SKM-1 treated with dmso at 0.1 percent for 144 hours (cell line): Measurements from ENCODE around the gene KIF26A.

Experiments used
- DNase-seq: peaks from one replicate; lab custom pipeline; 2025; ENCODE audit not compliant: unreplicated experiment; lab: John Stamatoyannopoulos, UW

The KIF26A gene

GRCh38 chr14:104156142-104156541 lies 17.8 kb downstream of the KIF26A start:
- no peak for DNase-seq

GRCh38 chr14:104157016-104157928 lies 18.9 kb downstream of the KIF26A start:
- no peak for DNase-seq

DNA sequence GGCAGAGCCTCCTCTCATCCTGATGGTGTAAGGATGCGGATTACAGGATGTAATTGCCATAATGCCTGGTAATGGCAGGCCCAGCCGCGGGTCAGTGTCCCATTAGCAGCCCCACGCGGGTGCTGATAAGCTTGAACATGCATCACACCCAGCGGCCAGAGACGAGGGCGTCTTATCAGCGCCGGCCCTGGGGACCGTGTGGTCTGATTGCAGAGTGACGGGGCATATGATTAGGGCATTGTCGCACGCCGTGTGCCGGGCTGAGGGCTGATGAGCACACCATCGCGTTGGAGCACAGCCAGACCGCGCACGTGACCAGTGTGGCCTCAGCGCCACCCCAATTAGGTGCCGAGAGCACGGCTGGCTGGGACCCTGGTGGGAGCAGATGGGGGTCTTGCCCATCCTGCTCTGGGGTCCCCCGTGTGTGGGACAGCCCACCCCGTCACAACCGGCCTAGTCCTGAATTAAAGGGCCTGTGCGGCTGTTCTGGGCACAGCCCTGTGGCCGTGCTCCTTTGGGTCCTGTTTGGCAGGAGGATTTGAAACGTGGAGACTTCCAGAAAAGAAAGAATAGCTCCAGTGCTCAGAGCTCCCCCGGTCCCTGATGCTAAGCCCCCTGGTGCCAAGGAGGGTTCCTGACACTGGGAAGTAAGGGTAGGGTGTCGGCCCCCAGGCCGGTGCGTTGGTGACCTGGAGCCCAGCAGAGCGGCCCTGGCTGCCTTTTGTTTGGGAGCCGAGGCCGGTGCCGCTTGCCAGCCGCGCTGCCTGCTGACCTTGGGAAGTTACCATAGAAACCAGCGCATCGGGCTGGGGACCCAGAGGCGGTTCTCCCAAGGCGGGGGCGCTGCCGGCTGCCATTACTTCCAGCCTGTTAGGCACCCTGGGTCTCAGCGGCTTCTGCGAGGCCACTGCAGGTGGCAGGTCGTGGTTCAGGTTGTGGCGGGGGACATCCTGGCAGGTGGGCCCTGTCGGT lies 20.7 kb downstream of the KIF26A start:
- DNase-seq, result no peak

GRCh38 chr14:104159990-104160389 lies 21.6 kb downstream of the KIF26A start:
- DNase-seq, result no peak

- no peak for DNase-seq
Measured at GRCh38 chr14:104161602-104162367, 23.4 kb downstream of the KIF26A start.

DNA sequence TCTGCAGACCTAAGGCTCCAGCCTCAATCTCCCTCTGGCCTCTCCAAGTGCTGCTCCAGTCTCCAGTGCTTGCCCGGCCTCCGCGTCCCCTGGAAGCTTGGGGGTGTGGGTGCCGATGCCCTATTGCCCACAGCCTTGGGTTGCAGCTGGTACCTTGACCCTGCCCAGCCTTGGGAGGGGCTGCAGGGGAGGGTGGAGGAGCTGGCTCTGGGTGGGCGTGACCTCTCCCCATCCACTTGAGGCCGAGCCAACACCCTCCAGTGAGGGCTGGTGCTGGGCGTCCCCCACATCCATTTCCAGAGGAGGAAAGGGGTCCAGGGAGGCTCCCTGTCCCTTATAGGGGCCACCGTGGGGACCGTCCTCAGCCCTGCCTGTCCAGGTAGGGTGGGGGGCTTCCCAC lies 24.1 kb downstream of the KIF26A start:
- no peak for DNase-seq

DNA sequence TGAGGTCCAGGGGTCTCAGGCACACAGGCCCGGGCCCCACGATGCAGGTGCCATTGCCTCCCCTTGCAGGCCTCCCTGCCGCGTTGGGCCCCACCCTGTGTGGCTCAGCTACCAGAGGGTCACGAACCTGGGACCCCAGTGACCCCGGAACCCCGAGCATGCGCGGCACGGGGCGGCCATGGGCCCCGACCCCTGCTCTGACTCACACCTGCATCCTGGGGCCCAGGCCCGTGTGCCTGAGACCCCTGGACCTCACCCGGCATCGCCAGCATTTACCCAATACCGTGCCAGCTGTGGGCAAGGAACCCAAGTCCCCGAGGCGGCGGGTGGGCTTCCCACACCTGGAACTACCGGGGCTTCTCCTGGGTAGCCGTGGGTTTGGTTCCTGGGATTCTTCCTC lies 25.2 kb downstream of the KIF26A start:
- no peak for DNase-seq

DNA sequence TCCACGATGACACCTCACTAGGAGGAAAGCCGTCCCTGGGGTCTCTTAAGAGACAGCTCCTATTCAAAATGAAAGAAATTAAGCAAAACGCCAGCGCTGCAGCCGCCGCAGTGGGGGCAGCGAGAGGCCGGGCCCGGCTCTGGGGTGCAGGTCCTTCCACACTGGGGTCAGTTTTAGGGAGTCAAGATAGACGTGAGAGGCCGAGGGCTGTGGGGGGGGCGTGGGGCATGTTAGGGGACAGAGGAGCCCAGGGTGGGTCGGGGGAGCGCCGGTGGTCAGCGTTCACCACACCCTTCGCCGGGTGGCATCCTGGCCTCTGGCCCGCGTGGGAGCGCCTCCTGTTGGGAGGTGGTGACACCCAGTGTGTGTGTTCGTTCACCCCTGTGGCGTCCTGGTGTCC lies 25.7 kb downstream of the KIF26A start:
- no peak for DNase-seq

DNA sequence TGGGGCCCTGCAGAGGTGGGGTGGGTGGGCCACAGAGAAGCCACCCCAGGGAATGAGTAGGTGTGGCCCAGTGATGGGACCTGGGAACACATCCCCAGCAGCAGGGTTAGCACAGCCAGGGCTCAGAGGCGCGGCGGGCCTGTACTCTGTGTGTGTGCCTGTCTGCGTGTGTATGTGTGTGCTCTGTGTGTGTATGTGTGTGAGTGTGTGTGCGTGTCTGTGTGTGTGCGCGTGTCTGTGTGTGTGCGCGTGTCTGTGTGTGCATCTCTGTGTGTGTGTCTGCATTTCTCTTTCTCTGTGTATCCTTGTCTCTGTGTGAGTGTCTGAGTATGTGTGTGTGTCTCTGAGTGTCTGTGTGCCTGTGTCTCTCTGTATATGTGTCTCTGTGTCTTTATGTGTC lies 26.1 kb downstream of the KIF26A start:
- DNase-seq, result no peak

DNA sequence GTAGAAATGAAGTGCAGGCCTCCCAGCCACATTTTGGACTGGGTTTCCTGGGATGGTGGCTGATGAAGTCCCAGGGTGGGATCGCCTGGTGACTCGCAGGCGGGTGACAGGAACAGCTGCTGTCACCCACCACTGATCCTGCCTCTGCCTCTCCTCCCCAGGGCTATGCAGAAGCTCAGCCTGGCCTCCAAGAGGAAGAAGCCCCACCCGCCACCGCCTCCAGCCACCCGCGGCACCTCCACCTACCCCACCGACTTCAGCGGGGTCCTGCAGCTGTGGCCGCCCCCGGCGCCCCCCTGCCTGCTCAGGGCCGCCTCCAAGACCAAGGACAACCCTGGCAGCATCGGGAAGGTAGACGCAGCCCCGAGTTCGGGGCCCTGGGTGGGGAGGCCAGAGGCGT lies 28.3 kb downstream of the KIF26A start:
- no peak for DNase-seq

DNA sequence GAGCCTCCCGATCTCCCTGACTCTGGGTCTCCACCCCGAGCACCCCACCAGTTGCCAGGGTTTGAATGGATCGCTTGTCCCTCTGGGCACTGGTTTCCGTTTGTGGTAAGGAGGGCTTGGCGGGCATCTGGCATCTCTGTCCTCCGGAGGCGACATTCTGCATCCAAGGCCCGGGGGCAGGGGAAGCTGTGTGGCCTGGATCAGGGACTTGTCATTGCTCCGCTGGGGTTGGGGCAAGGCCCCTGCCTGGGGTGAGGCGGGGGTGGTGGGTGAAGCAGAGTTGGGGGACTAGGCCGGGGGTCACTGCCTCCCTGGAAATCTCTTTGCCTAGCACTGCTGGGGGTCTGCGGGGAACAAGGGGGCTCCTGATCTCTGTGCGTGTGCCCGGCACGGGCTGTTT lies 30.2 kb downstream of the KIF26A start:
- no peak for DNase-seq

- no peak for DNase-seq
Measured at GRCh38 chr14:104169005-104169698, 30.8 kb downstream of the KIF26A start.

GRCh38 chr14:104169699-104170479 lies 31.5 kb downstream of the KIF26A start:
- no peak for DNase-seq

DNA sequence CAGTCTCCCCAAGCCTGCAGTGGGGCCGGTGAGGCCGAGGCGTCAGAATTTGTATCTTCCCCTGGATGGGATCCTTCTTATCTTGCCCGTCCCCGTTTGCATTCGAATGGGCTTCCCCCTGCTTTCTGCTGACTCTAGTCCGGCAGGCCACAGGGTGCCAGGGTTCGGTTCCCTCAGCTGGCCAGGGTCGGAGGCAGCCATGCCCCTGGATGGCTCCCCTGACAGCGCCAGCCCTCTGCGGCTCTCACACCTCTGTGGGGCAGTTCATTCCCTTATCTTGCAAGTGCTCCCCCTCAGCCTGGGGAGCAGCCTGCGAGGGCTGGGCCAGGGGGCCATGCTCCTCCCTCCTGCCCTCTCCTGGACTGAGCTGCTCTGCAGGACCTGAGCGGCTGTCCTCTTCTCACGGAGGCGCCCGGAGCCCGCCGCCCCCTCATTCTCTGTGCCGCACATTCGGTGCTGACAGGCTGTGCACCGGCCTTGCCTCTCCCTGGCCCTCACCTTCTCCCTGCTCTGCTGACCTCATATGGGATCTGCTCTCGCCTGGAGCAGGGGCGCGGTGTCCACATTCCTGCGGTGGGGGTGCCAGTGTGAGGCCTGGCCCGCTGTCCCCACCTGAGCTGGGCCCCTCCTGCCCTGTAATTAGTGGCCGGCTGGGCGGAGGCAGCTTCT lies 32.8 kb downstream of the KIF26A start:
- no peak for DNase-seq

DNA sequence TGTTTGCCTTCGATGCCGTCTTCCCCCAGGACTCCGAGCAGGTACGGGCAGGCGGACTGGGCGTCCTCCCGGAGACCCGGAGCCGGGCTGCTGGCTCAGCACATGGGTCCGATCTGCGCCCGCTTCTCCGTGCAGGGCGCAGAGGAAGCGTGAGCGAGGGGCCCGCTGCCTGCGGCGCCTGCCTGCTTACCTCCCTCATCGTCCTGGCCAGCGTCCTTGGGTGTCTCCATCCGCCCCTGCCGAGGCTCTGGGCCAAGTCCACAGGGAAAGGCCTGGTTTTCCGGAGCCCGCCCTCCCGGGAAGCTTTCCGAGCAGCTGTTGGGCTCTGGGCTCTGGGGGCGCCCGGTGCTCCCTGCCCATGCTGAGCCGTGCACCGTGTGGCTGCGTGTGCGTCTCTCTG lies 33.5 kb downstream of the KIF26A start:
- DNase-seq, result no peak

GRCh38 chr14:104172349-104172748 lies 34.0 kb downstream of the KIF26A start:
- DNase-seq, result no peak

DNA sequence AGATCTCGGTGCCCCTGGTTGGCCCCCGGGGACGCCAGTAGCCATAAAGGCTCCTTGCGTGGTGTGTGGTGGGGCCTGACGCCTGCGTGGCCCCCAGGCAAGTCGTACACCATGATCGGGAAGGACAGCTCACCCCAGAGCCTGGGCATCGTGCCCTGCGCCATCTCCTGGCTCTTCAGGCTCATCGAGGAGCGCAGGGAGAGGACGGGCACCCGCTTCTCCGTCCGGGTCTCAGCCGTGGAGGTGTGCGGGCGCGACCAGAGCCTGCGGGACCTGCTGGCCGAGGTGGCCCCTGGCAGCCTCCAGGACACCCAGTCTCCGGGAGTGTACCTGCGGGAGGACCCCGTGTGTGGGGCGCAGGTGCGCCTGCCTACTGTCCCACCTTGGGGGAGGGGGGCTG lies 34.5 kb downstream of the KIF26A start:
- no peak for DNase-seq

- DNase-seq, result no peak
Measured at GRCh38 chr14:104174051-104174450, 35.7 kb downstream of the KIF26A start.

- no peak for DNase-seq
Measured at GRCh38 chr14:104175041-104175440, 36.7 kb downstream of the KIF26A start.
